Measurements from ENCODE around the gene HSPA14. TPM values are rescaled to one million over a fixed set of nuclear protein-coding genes. Genes with fewer than 3 reads are reported as not detected.
"Not testable (repeated sequence)": the region's sequence is repeated elsewhere in the genome, so short reads cannot be mapped to it uniquely, and the experiment has no call there.

The HSPA14 gene
- total RNA-seq, 1 experiment from 2014 or later, result 19.9 TPM

DNA sequence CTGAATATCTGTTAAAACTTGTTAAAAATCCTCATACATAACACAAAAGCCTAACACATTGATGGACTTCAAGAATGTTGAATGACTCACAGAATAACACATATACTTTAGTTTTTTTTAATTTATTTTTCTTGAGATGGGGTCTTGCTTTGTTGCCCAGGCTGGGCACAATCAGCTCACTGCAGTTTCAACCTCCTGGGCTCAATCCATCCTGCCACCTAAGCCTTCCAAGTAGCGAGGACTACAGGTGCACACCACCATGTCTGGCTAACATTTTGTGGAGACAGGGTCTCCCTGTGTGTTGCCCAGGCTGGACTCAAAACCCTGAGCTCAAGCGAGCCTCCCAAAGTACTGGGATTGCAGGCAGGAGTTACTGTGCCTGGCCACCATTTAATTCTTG lies 68.7 kb downstream of the HSPA14 start:
- H4K20me1 ChIP-seq (ENCODE audit: insufficient read depth), result no peaks in the 10 kb centered on the region; the same call in 1 of the 2 replicates
- RAD21 ChIA-PET (ENCODE audit: low non-redundant PET in 1 of 2, low total read pairs in 2 of 2, uncharacterized antibody in 2 of 2, unreplicated experiment in 2 of 2), result no interaction called here
- H3K79me2 ChIP-seq (ENCODE audit: insufficient read depth, low read length), result 0 out of 2 replicates have a peak, but pooled peaks cover 3% of the 10 kb centered on the region
- intact Hi-C loops (cut with micrococcal nuclease), result no loop called here
- H3K9me3 ChIP-seq (ENCODE audit: control insufficient read depth in 1 of 2, insufficient read depth in 1 of 2, low read depth in 1 of 2, low read length in 2 of 2), result no peaks in the 10 kb centered on the region
- no TSS peak for BruUV-seq (replicated peaks)
- ATAC-seq, result no peak
- no peaks in the 10 kb centered on the region for H3K4me1 ChIP-seq (ENCODE audit: control insufficient read depth in 1 of 2, insufficient read depth in 2 of 2, low read length in 2 of 2)
- no peak for DNase-seq (ENCODE audit: low read depth, low spot score)
- H3K9me2 ChIP-seq (ENCODE audit: insufficient read depth), result no peaks in the 10 kb centered on the region
- POLR2A ChIA-PET, result no interaction called here
- H3K27ac ChIP-seq (ENCODE audit: low read depth, low read length), result no peak overlapping the region
- H3K27me3 ChIP-seq (ENCODE audit: insufficient read depth, low read length), result no peaks in the 10 kb centered on the region
- peaks cover 40 to 63% of the 10 kb centered on the region in 2 experiments for H3K36me3 ChIP-seq (ENCODE audit: control insufficient read depth in 1 of 2, insufficient read depth in 2 of 2, low read length in 2 of 2)
- TF ChIP-seq POLR2AphosphoS5 (IDR thresholded peaks at IDR 0.05; ENCODE audit: low read depth, low read length), result peak; percentile 32; the same call in 1 of the 2 replicates
- TF ChIP-seq, protein P1, sequence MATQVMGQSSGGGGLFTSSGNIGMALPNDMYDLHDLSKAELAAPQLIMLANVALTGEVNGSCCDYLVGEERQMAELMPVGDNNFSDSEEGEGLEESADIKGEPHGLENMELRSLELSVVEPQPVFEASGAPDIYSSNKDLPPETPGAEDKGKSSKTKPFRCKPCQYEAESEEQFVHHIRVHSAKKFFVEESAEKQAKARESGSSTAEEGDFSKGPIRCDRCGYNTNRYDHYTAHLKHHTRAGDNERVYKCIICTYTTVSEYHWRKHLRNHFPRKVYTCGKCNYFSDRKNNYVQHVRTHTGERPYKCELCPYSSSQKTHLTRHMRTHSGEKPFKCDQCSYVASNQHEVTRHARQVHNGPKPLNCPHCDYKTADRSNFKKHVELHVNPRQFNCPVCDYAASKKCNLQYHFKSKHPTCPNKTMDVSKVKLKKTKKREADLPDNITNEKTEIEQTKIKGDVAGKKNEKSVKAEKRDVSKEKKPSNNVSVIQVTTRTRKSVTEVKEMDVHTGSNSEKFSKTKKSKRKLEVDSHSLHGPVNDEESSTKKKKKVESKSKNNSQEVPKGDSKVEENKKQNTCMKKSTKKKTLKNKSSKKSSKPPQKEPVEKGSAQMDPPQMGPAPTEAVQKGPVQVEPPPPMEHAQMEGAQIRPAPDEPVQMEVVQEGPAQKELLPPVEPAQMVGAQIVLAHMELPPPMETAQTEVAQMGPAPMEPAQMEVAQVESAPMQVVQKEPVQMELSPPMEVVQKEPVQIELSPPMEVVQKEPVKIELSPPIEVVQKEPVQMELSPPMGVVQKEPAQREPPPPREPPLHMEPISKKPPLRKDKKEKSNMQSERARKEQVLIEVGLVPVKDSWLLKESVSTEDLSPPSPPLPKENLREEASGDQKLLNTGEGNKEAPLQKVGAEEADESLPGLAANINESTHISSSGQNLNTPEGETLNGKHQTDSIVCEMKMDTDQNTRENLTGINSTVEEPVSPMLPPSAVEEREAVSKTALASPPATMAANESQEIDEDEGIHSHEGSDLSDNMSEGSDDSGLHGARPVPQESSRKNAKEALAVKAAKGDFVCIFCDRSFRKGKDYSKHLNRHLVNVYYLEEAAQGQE (IDR thresholded peaks at IDR 0.05; ENCODE audit: low read depth), result no peak
- no peak overlapping the region for H3K9ac ChIP-seq (ENCODE audit: low read length)
- H2AFZ ChIP-seq (ENCODE audit: low read depth, low read length, poor library complexity, severe bottlenecking), result no peak overlapping the region
- H3K4me2 ChIP-seq (ENCODE audit: low read length), result no peak overlapping the region
- H3K4me3 ChIP-seq (replicated peaks in 1 of 2; ENCODE audit: low read depth in 1 of 2, low read length in 2 of 2), result no peak overlapping the region
- CTCF ChIA-PET, result no interaction called here

DNA sequence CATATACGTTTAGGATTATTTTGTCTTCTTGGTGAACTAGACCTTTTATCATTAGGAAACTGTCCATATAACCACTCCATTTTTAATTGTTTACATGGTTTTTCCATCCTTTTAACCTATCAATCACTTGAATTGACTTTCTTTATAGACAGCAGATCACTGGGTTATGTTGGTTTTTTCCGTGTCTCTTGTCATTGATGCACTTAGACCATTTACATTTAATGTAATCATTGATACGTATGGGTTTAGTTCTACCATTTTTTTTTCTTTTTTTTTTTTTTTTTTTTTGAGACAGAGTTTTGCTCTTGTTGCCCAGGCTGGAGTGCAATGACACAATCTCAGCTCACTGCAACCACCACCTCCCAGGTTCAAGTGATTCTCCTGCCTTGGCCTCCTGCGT lies 69.5 kb downstream of the HSPA14 start:
- H3K9ac ChIP-seq (ENCODE audit: low read length); H2AFZ ChIP-seq (ENCODE audit: low read depth, low read length, poor library complexity, severe bottlenecking); H3K4me2 ChIP-seq (ENCODE audit: low read length); H3K79me2 ChIP-seq (ENCODE audit: insufficient read depth, low read length); POLR2A ChIA-PET; H3K9me3 ChIP-seq (ENCODE audit: control insufficient read depth in 1 of 2, insufficient read depth in 1 of 2, low read depth in 1 of 2, low read length in 2 of 2); CTCF ChIA-PET; H3K9me2 ChIP-seq (ENCODE audit: insufficient read depth); H3K27ac ChIP-seq (ENCODE audit: low read depth, low read length); intact Hi-C loops (cut with micrococcal nuclease); H3K4me1 ChIP-seq (ENCODE audit: control insufficient read depth in 1 of 2, insufficient read depth in 2 of 2, low read length in 2 of 2); H4K20me1 ChIP-seq (ENCODE audit: insufficient read depth); ATAC-seq; RAD21 ChIA-PET (ENCODE audit: low non-redundant PET in 1 of 2, low total read pairs in 2 of 2, uncharacterized antibody in 2 of 2, unreplicated experiment in 2 of 2); BruUV-seq (replicated peaks); DNase-seq (ENCODE audit: low read depth, low spot score); H3K27me3 ChIP-seq (ENCODE audit: insufficient read depth, low read length); H3K4me3 ChIP-seq (replicated peaks in 1 of 2; ENCODE audit: low read depth in 1 of 2, low read length in 2 of 2): not testable (repeated sequence)
- H3K36me3 ChIP-seq (ENCODE audit: control insufficient read depth in 1 of 2, insufficient read depth in 2 of 2, low read length in 2 of 2), result peaks cover 37 to 66% of the 10 kb centered on the region in 2 experiments

Data from HCT116 (cell line).